Gastrocnemius medialis (tissue), 4 donors: ENCODE results near the gene ADCY5. TPM values are rescaled to one million over a fixed set of nuclear protein-coding genes. Genes with fewer than 3 reads are reported as not detected.

Experiments
- ATAC-seq, 2 donors: fragments of 150-250 bp; one replicate each; pipeline ENCODE4 v1.9.1; 2016
- DNase-seq, 2 donors: peaks; one replicate each; pipeline ENCODE4 v3.0.0-alpha.2; 2019
- H3K27ac ChIP-seq, 4 donors: fragments of 200-600 bp; sonication (generic); 1 replicate in 1 of 4; 2 replicates in 3 of 4; pipeline ENCODE4 v1.5.1; 2016 to 2018; ENCODE audit warnings: mild to moderate bottlenecking in 2 of 4, moderate library complexity in 1 of 4
- H3K27me3 ChIP-seq, 3 donors: fragments of 200-600 bp; sonication (generic) in 2 of 3; 1 replicate in 1 of 3; 2 replicates in 2 of 3; pipeline versions ENCODE4 v1.5.1 to v1.6.0; 2016 to 2019; ENCODE audit warnings: mild to moderate bottlenecking in 1 of 3, moderate library complexity in 1 of 3
- H3K36me3 ChIP-seq, 2 donors: fragments of 200-600 bp; sonication (generic) in 1 of 2; one replicate each; pipeline ENCODE4 v1.5.1; 2017 to 2018
- H3K4me1 ChIP-seq, 2 donors: fragments of 200-600 bp; sonication (generic) in 1 of 2; one replicate each; pipeline ENCODE4 v1.5.1; 2016 to 2017; ENCODE audit warnings: mild to moderate bottlenecking in 2 of 2
- H3K4me3 ChIP-seq, 4 donors: fragments of 200-600 bp; sonication (generic) in 3 of 4; 1 replicate in 1 of 4; 2 replicates in 3 of 4; pipeline ENCODE4 v1.5.1; 2016 to 2019; ENCODE audit warnings: mild to moderate bottlenecking in 2 of 4
- H3K9me3 ChIP-seq, 3 donors: fragments of 200-600 bp; sonication (generic) in 2 of 3; 1 replicate in 1 of 3; 2 replicates in 2 of 3; pipeline ENCODE4 v1.5.1; 2016 to 2019
- POLR2A ChIP-seq, 2 donors: fragments of 450-650 bp; IDR thresholded peaks; one replicate each; pipeline ENCODE4 v1.6.1; 2017; ENCODE audit warnings: antibody characterized with exemption in 2 of 2, mild to moderate bottlenecking in 2 of 2, moderate library complexity in 2 of 2
- in situ Hi-C, 4 donors: fragments of 200-750 bp; cut with MboI; loops; one replicate each; pipeline versions ENCODE4 v1.15.0 to v1.8.0; 2017; ENCODE audit warnings: low sequenced_read_pairs in 4 of 4
- intact Hi-C: fragments of 100-400 bp; cut with DNase I; formaldehyde crosslinking; loops from one replicate; pipeline ENCODE4 v1.15.1; 2023; ENCODE audit warnings: low total_unique reads
- total RNA-seq, 4 donors: library from RNA; depleted of rRNA; stranded (reverse); fragments of >200 nt; gene quantifications; one replicate each; pipeline versions ENCODE4 v1.1.0 to v1.2.3, GENCODE V29; 2016
- TF ChIP-seq, protein P1 (sequence below), 5 experiments: fragments of 450-650 bp in 3 of 5; fragments of 200-600 bp in 2 of 5; sonication (generic) in 2 of 5; IDR thresholded peaks in 4 of 5; conservative IDR thresholded peaks in 1 of 5; 1 replicate in 4 of 5; 2 replicates in 1 of 5; pipeline ENCODE4 v1.5.1; 2016 to 2019; ENCODE audit warnings: antibody characterized with exemption in 5 of 5, mild to moderate bottlenecking in 3 of 5, moderate library complexity in 3 of 5

The ADCY5 gene
- total RNA-seq, 4 donors from 2014 or later: 1.0 to 6.4 (median 4.3) TPM

DNA sequence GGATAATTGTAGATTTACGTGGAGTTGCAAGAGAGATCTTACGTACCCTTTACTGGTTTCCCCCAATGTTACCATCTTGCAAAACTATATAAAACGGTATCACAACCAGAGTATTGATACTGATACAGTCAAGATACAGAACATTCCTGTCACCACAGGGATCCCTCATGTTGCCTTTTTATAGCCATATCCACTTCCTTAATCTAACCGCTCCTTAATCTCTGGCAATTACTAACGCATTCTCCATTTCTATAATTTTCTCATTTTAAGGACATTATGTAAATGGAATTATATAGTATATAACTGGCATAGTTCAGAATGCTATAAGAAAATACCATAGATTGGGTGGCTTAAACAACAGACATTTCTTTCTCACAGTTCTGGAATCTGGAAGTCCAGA lies 186.0 kb downstream of the ADCY5 start:
- ATAC-seq (no peak), DNase-seq (no peak)
- H3K4me1 ChIP-seq: no peaks in the 10 kb centered on the region
- TF ChIP-seq, protein P1, sequence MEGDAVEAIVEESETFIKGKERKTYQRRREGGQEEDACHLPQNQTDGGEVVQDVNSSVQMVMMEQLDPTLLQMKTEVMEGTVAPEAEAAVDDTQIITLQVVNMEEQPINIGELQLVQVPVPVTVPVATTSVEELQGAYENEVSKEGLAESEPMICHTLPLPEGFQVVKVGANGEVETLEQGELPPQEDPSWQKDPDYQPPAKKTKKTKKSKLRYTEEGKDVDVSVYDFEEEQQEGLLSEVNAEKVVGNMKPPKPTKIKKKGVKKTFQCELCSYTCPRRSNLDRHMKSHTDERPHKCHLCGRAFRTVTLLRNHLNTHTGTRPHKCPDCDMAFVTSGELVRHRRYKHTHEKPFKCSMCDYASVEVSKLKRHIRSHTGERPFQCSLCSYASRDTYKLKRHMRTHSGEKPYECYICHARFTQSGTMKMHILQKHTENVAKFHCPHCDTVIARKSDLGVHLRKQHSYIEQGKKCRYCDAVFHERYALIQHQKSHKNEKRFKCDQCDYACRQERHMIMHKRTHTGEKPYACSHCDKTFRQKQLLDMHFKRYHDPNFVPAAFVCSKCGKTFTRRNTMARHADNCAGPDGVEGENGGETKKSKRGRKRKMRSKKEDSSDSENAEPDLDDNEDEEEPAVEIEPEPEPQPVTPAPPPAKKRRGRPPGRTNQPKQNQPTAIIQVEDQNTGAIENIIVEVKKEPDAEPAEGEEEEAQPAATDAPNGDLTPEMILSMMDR (IDR thresholded peaks at IDR 0.05 in 4 of 5, conservative IDR thresholded peaks at IDR 0.05 in 1 of 5): no peak
- no peak for TF ChIP-seq POLR2A (IDR thresholded peaks at IDR 0.05)
- no peaks in the 10 kb centered on the region for H3K27me3 ChIP-seq
- intact Hi-C loops (no loop called here), in situ Hi-C loops (loop anchor here in 2 of 4 donors (25.0 kb wide), 1 partner anchor 326 kb away; no protein-coding TSS in a partner anchor)
- H3K9me3 ChIP-seq: no peaks in the 10 kb centered on the region
- no peak overlapping the region for H3K27ac ChIP-seq
- H3K36me3 ChIP-seq: peaks cover 0 to 6% of the 10 kb centered on the region in 2 donors
- H3K4me3 ChIP-seq: no peak overlapping the region

DNA sequence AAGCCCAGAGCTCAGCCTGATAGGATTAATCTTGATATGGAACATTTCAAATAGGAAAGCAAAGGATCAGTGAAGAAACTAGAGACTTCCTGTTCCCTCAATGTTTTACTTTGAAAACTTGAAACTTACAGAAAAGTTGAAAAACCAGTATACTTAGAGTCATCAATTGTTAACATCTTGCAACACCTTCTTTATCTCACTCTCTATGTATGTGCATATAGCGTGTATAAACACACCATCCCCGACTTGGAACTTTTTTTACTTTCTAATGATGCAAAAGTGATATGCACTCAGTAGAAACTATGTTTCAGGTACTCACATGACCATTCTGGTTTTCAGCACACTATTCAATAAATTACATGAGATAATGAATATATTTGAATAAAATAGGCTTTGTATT lies 186.7 kb downstream of the ADCY5 start:
- no peak for ATAC-seq
- intact Hi-C loops (no loop called here), in situ Hi-C loops (loop anchor here in 2 of 4 donors (25.0 kb wide), 1 partner anchor 325 kb away; no protein-coding TSS in a partner anchor)
- TF ChIP-seq, protein P1 (IDR thresholded peaks at IDR 0.05 in 4 of 5, conservative IDR thresholded peaks at IDR 0.05 in 1 of 5): no peak
- no peak for TF ChIP-seq POLR2A (IDR thresholded peaks at IDR 0.05)
- Histone ChIP-seq H3K4me1 (no peaks in the 10 kb centered on the region), H3K27ac (no peak overlapping the region), H3K27me3 (no peaks in the 10 kb centered on the region), H3K36me3 (peaks cover 0 to 6% of the 10 kb centered on the region in 2 donors), H3K4me3 (no peak overlapping the region), H3K9me3 (no peaks in the 10 kb centered on the region)
- no peak for DNase-seq

DNA sequence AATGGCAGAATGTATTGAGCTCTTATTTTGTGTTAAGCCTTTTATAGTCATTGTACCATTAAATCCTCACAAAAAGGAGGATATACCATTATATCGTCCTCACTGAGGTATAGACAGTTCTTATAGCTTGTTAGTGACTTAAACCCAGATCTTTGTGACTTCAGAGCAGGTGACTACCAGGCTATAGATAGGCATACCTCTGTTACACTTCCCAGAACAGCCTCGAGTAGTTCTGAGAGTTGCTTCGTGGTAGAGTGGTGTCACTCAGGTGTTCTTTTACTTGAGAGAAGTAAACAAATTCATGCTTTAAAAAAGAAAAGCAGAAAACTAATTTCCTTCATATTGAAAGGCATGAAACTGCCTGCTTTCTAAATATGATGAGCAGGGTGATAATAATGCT lies 187.2 kb downstream of the ADCY5 start:
- H3K27me3 ChIP-seq: no peaks in the 10 kb centered on the region
- H3K9me3 ChIP-seq: no peaks in the 10 kb centered on the region
- intact Hi-C loops (no loop called here), in situ Hi-C loops (loop anchor here in 2 of 4 donors (25.0 kb wide), 1 partner anchor 324 kb away; no protein-coding TSS in a partner anchor)
- no peak overlapping the region for H3K27ac ChIP-seq
- TF ChIP-seq, protein P1 (IDR thresholded peaks at IDR 0.05 in 4 of 5, conservative IDR thresholded peaks at IDR 0.05 in 1 of 5): no peak
- no peak for TF ChIP-seq POLR2A (IDR thresholded peaks at IDR 0.05)
- no peaks in the 10 kb centered on the region for H3K4me1 ChIP-seq
- H3K4me3 ChIP-seq: no peak overlapping the region
- peaks cover 0 to 6% of the 10 kb centered on the region in 2 donors for H3K36me3 ChIP-seq
- ATAC-seq: no peak
- DNase-seq: no peak

DNA sequence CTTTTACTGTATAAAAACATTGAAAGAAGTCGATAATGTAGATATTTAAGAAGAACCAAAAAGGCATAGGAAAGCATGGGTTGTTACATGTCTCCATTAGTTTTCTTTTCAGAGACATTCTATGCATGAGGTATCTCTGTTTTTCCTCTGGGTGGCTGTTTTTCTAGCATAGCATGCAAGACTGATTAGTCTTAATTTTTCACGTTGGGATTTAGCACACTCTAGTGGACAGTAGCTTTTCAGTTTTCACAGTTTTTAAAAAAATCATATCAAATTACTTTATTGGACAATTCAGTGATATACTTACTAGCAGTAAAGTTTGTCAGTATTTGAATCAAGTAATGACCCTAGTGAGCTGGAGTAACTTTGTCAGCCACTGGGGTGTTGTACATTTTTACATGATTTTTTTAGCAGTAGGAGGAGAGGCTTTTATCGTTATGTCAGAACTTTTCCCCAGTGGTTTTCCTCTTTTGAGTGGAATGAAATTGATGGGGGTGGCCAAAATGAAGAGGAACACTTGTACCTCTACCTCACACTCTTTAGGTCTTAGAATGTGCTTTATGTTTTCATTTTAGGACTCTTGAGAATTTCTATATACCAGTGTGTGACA lies 190.0 kb downstream of the ADCY5 start:
- H3K36me3 ChIP-seq: no peaks in the 10 kb centered on the region
- DNase-seq (no peak), ATAC-seq (no peak)
- no peaks in the 10 kb centered on the region for H3K27me3 ChIP-seq
- intact Hi-C loops: loop anchor here (2.0 to 5.0 kb wide), 2 partner anchors 232 to 316 kb away; partner anchors contain the start of gene SEMA5B
- in situ Hi-C loops: loop anchor here in 2 of 4 donors (25.0 kb wide), 1 partner anchor 322 kb away; no protein-coding TSS in a partner anchor
- no peak for TF ChIP-seq POLR2A (IDR thresholded peaks at IDR 0.05)
- TF ChIP-seq, protein P1 (IDR thresholded peaks at IDR 0.05 in 4 of 5, conservative IDR thresholded peaks at IDR 0.05 in 1 of 5): peak in 2 of 5 experiments; percentile 47 to 49
- H3K4me3 ChIP-seq: no peak overlapping the region
- no peak overlapping the region for H3K27ac ChIP-seq
- no peaks in the 10 kb centered on the region for H3K4me1 ChIP-seq
- no peaks in the 10 kb centered on the region for H3K9me3 ChIP-seq
